Sigmoid colon (tissue), 7 donors: Measurements from ENCODE around the gene ZMPSTE24. TPM values are rescaled to one million over a fixed set of nuclear protein-coding genes. Genes with fewer than 3 reads are reported as not detected.

Experiments
- DNase-seq: peaks from one replicate; pipeline ENCODE4 v3.0.0-alpha.2; 2019
- H3K27ac ChIP-seq, 4 donors: fragments of 200-600 bp; sonication (generic); one replicate each; pipeline ENCODE4 v1.5.1; 2016 to 2019; ENCODE audit warnings: mild to moderate bottlenecking in 1 of 4
- H3K27me3 ChIP-seq, 3 donors: fragments of 200-600 bp; sonication (generic); one replicate each; pipeline ENCODE4 v1.5.1; 2019; ENCODE audit warnings: mild to moderate bottlenecking in 1 of 3
- H3K36me3 ChIP-seq, 4 donors: fragments of 200-600 bp; sonication (generic); one replicate each; pipeline ENCODE4 v1.5.1; 2016 to 2019
- H3K4me1 ChIP-seq, 4 donors: fragments of 200-600 bp; sonication (generic); one replicate each; pipeline ENCODE4 v1.5.1; 2017 to 2019
- H3K4me3 ChIP-seq, 4 donors: fragments of 200-600 bp; sonication (generic); one replicate each; pipeline ENCODE4 v1.5.1; 2017 to 2019; ENCODE audit warnings: mild to moderate bottlenecking in 2 of 4, moderate library complexity in 1 of 4
- H3K9me3 ChIP-seq, 4 donors: fragments of 200-600 bp in 3 of 4; sonication (generic) in 3 of 4; one replicate each; pipeline versions ENCODE4 v1.5.1 to v1.6.1; 2013 to 2019
- CTCF ChIP-seq, 4 experiments: fragments of 450-650 bp in 3 of 4; fragments of 200-600 bp in 1 of 4; IDR thresholded peaks; one replicate each; pipeline ENCODE4 v1.5.1; 2016 to 2019; ENCODE audit warnings: antibody characterized with exemption in 4 of 4, mild to moderate bottlenecking in 3 of 4, moderate library complexity in 2 of 4
- EP300 ChIP-seq, 4 donors: sonication (generic); formaldehyde crosslinking; IDR thresholded peaks; one replicate each; pipeline ENCODE4 v1.6.1; 2017; ENCODE audit warnings: antibody characterized with exemption in 4 of 4
- POLR2A ChIP-seq, 2 donors: fragments of 450-650 bp; IDR thresholded peaks; one replicate each; pipeline ENCODE4 v1.6.1; 2016; ENCODE audit warnings: antibody characterized with exemption in 2 of 2, mild to moderate bottlenecking in 2 of 2, moderate library complexity in 2 of 2
- POLR2AphosphoS5 ChIP-seq, 4 donors: sonication (generic); formaldehyde crosslinking; IDR thresholded peaks; one replicate each; pipeline ENCODE4 v1.6.1; 2017; ENCODE audit warnings: antibody characterized with exemption in 4 of 4
- WGBS, 2 donors: extraction: QIAGEN DNeasy Blood & Tissue Kit; methylation state at CpG; one replicate each; pipeline ENCODE4 v1.1.7; 2013; 5-methylcytosine and 5-hydroxymethylcytosine counted together
- intact Hi-C: fragments of 100-400 bp; cut with DNase I; formaldehyde crosslinking; loops from one replicate; pipeline ENCODE4 v1.15.1; 2023
- polyA plus RNA-seq, 3 donors: library from polyadenylated mRNA; stranded (reverse); fragments of 200-250 nt; gene quantifications; one replicate each; pipeline ENCODE4 v1.2.3, GENCODE V29; 2013
- total RNA-seq, 4 donors: library from RNA; depleted of rRNA; stranded (reverse); fragments of >200 nt; gene quantifications; one replicate each; pipeline ENCODE4 v1.1.0, GENCODE V29; 2016
- donor health status: healthy with polysubstance abuse.
- donor health status: Bipolar disorder and iron deficiency.
- donor health status: healthy.

ZMPSTE24 gene
- total and polyA plus RNA-seq, 7 donors, result 10.8 to 40.7 (median 31.0) TPM

DNA sequence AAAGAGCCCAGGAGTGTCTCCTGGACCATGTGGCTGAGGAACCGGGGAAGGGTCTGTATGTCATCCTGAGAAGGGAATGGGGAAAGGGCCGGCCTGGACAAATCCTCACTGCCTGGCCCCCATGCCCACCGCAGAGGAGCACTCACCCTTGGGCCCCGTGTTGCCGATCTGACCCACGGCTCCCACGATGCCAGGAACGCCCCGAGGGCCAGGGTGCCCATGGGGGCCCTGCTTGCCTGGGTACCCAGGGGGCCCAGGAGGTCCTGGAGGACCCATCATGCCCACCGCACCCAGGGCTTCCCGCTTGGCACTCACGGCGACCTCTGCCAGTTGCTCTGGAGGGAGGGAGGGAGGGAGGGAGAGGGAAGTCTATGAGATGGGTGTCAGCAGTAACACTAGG, 44.4 kb downstream of the ZMPSTE24 start:
- Histone ChIP-seq H3K36me3 (no peaks in the 10 kb centered on the region), H3K9me3 (no peaks in the 10 kb centered on the region), H3K27me3 (peaks cover 0 to 15% (median 11%) of the 10 kb centered on the region in 3 donors), H3K4me1 (no peaks in the 10 kb centered on the region), H3K27ac (no peak overlapping the region), H3K4me3 (no peak overlapping the region)
- intact Hi-C loops, result no loop called here
- DNase-seq, result no peak
- WGBS, 2 donors, result 95 to 96% methylated on average over 13 of the region's 13 CpGs
- TF ChIP-seq CTCF (IDR thresholded peaks at IDR 0.05) (no peak), EP300 (IDR thresholded peaks at IDR 0.05) (no peak), POLR2A (IDR thresholded peaks at IDR 0.05) (no peak), POLR2AphosphoS5 (IDR thresholded peaks at IDR 0.05) (no peak)

- peaks cover 0 to 15% (median 11%) of the 10 kb centered on the region in 3 donors for H3K27me3 ChIP-seq
- H3K4me1 ChIP-seq, result no peaks in the 10 kb centered on the region
- H3K36me3 ChIP-seq, result no peaks in the 10 kb centered on the region
- H3K27ac ChIP-seq, result no peak overlapping the region
- TF ChIP-seq EP300 (IDR thresholded peaks at IDR 0.05) (no peak), CTCF (IDR thresholded peaks at IDR 0.05) (no peak), POLR2A (IDR thresholded peaks at IDR 0.05) (no peak), POLR2AphosphoS5 (IDR thresholded peaks at IDR 0.05) (no peak)
- 85 to 92% methylated on average over 38 of the region's 38 CpGs for WGBS, 2 donors
- no peak for DNase-seq
- H3K9me3 ChIP-seq, result no peaks in the 10 kb centered on the region
- H3K4me3 ChIP-seq, result no peak overlapping the region
- intact Hi-C loops, result no loop called here
Measured at GRCh38 chr1:40303051-40303771, 45.2 kb downstream of the ZMPSTE24 start.

DNA sequence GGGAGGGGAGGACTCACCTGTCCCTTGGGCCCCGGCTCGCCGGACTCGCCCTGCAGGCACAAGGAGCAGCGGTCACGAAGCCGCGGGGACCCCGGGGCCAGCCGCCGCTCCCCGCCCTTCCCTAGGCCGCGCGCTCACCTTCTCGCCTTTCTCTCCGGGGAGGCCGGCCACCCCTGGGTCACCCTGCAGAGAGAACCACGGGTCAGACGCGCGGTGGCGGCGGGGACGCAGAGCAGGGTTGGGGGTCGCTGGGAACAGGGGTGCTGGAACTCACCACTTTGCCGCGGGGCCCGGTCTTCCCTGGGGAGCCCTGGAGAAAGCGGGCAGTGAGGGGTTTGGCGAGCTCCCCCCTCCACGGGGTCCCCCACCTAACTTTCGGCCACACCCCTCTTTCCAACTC, 45.8 kb downstream of the ZMPSTE24 start:
- no peak for TF ChIP-seq POLR2AphosphoS5 (IDR thresholded peaks at IDR 0.05)
- no peak for TF ChIP-seq EP300 (IDR thresholded peaks at IDR 0.05)
- no peak for TF ChIP-seq CTCF (IDR thresholded peaks at IDR 0.05)
- no peak for TF ChIP-seq POLR2A (IDR thresholded peaks at IDR 0.05)
- Histone ChIP-seq H3K4me3 (no peak overlapping the region), H3K9me3 (no peaks in the 10 kb centered on the region), H3K27me3 (peaks cover 0 to 15% (median 11%) of the 10 kb centered on the region in 3 donors), H3K27ac (no peak overlapping the region), H3K4me1 (no peaks in the 10 kb centered on the region), H3K36me3 (no peaks in the 10 kb centered on the region)
- intact Hi-C loops, result no loop called here
- WGBS, 2 donors, result 81 to 90% methylated on average over 33 of the region's 33 CpGs
- no peak for DNase-seq

GRCh38 chr1:40305451-40305850, 47.4 kb downstream of the ZMPSTE24 start:
- Histone ChIP-seq H3K36me3 (no peaks in the 10 kb centered on the region), H3K27ac (no peak overlapping the region), H3K9me3 (no peaks in the 10 kb centered on the region), H3K4me3 (no peak overlapping the region), H3K27me3 (peaks cover 0 to 15% (median 11%) of the 10 kb centered on the region in 3 donors), H3K4me1 (no peaks in the 10 kb centered on the region)
- intact Hi-C loops, result no loop called here
- TF ChIP-seq POLR2AphosphoS5 (IDR thresholded peaks at IDR 0.05), result no peak
- no peak for TF ChIP-seq EP300 (IDR thresholded peaks at IDR 0.05)
- TF ChIP-seq POLR2A (IDR thresholded peaks at IDR 0.05), result no peak
- TF ChIP-seq CTCF (IDR thresholded peaks at IDR 0.05), result no peak
- 76 to 87% methylated on average over 5 of the region's 5 CpGs for WGBS, 2 donors
- no peak for DNase-seq

- no peak overlapping the region for H3K4me3 ChIP-seq
- no peaks in the 10 kb centered on the region for H3K9me3 ChIP-seq
- no peak for DNase-seq
- H3K4me1 ChIP-seq, result no peaks in the 10 kb centered on the region
- WGBS, 2 donors, result 88 to 92% methylated on average over 2 of the region's 2 CpGs
- H3K36me3 ChIP-seq, result no peaks in the 10 kb centered on the region
- H3K27me3 ChIP-seq, result peaks cover 0 to 15% (median 11%) of the 10 kb centered on the region in 3 donors
- TF ChIP-seq POLR2A (IDR thresholded peaks at IDR 0.05) (no peak), POLR2AphosphoS5 (IDR thresholded peaks at IDR 0.05) (no peak), CTCF (IDR thresholded peaks at IDR 0.05) (no peak), EP300 (IDR thresholded peaks at IDR 0.05) (no peak)
- intact Hi-C loops, result no loop called here
- H3K27ac ChIP-seq, result no peak overlapping the region
Measured at GRCh38 chr1:40305871-40306270, 47.8 kb downstream of the ZMPSTE24 start.
